CD4-positive, alpha-beta T cell treated with Interleukin-1 beta for 1 hour (primary cell): Measurements from ENCODE around the gene MTHFD1.
"Not testable (repeated sequence)": the region's sequence is repeated elsewhere in the genome, so short reads cannot be mapped to it uniquely, and the experiment has no call there.

Experiments
- DNase-seq, 2 donors: peaks; one replicate each; pipeline ENCODE4 v3.0.0-alpha.2; 2020 to 2022

Gene MTHFD1

GRCh38 chr14:64387782-64388532, at the start of gene MTHFD1:
Gene MTHFD1 (plus strand): TSS chr14:64388353. CDS start chr14:64388428, 75 bp downstream.
- DNase-seq, result peak; percentile 95 to 97

GRCh38 chr14:64338616-64339316, 49.4 kb upstream of the MTHFD1 start:
- DNase-seq, result peak; percentile 86 to 91

- DNase-seq, result no peak
These were observed 47.5 kb upstream of the MTHFD1 start for GRCh38 chr14:64340560-64341196.

GRCh38 chr14:64347748-64348147, 40.4 kb upstream of the MTHFD1 start:
- DNase-seq, result no peak

GRCh38 chr14:64349741-64350490, 38.2 kb upstream of the MTHFD1 start:
- no peak for DNase-seq

- no peak for DNase-seq
These were observed 24.8 kb upstream of the MTHFD1 start for GRCh38 chr14:64363265-64363846.

- DNase-seq, result no peak
These were observed 23.2 kb upstream of the MTHFD1 start for GRCh38 chr14:64364907-64365306.

- not testable (repeated sequence) for DNase-seq
These were observed 22.7 kb upstream of the MTHFD1 start for GRCh38 chr14:64365358-64365889.

- DNase-seq, result no peak
These were observed 19.0 kb upstream of the MTHFD1 start for GRCh38 chr14:64369201-64369600.

- peak in 1 of 2 donors; percentile 4 for DNase-seq
These were observed 846 bp upstream of the MTHFD1 start for GRCh38 chr14:64387232-64387781.

- no peak for DNase-seq
These were observed 556 bp downstream of the MTHFD1 start for GRCh38 chr14:64388533-64389285.

- DNase-seq, result no peak
These were observed 3.1 kb downstream of the MTHFD1 start for GRCh38 chr14:64391113-64391725.

GRCh38 chr14:64391986-64392385, 3.8 kb downstream of the MTHFD1 start:
- no peak for DNase-seq

GRCh38 chr14:64393189-64393726, 5.1 kb downstream of the MTHFD1 start:
- DNase-seq, result not testable (repeated sequence)

- no peak for DNase-seq
These were observed 6.3 kb downstream of the MTHFD1 start for GRCh38 chr14:64394423-64394822.

GRCh38 chr14:64394977-64395633, 7.0 kb downstream of the MTHFD1 start:
- no peak for DNase-seq

- no peak for DNase-seq
These were observed 12.8 kb downstream of the MTHFD1 start for GRCh38 chr14:64400829-64401459.

- no peak for DNase-seq
These were observed 13.8 kb downstream of the MTHFD1 start for GRCh38 chr14:64401949-64402348.

GRCh38 chr14:64405295-64405694, 17.1 kb downstream of the MTHFD1 start:
- DNase-seq, result no peak
